Caki2 (cell line): Measurements from ENCODE around the gene SLC9C2. TPM values are rescaled to one million over a fixed set of nuclear protein-coding genes. Genes with fewer than 3 reads are reported as not detected.
"Not testable (repeated sequence)": the region's sequence is repeated elsewhere in the genome, so short reads cannot be mapped to it uniquely, and the experiment has no call there.

ENCODE experiments used
- DNase-seq: peaks from one replicate; pipeline ENCODE4 v3.0.0-alpha.2; 2015; ENCODE audit warnings: low read depth
- in situ Hi-C: cut with HindIII; loops from 2 replicates; pipeline ENCODE4 v1.10.0; 2016; ENCODE audit warnings: low sequenced_read_pairs, low pct_unique_long_range_greater_than_20kb, mixed read lengths
- total RNA-seq: library from RNA; depleted of rRNA; stranded (reverse); fragments of >200 nt; shearing (Covaris generic); gene quantifications from 2 replicates; pipeline ENCODE4 v1.2.3, GENCODE V29; 2014; ENCODE audit warnings: low replicate concordance; rRNA removed

Gene SLC9C2
- total RNA-seq, result not detected in 2 replicates

- DNase-seq, result no peak
- in situ Hi-C loops, result no loop called here
Measured at GRCh38 chr1:173603056-173603591, at the start of gene SLC9C2. Gene SLC9C2, minus strand, starts transcription at chr1:173603072. Its CDS starts 1,296 bp downstream, at chr1:173601776.

- no peak for DNase-seq
- in situ Hi-C loops, result no loop called here
Measured at GRCh38 chr1:173648880-173649605, 46.2 kb upstream of the SLC9C2 start.

DNA sequence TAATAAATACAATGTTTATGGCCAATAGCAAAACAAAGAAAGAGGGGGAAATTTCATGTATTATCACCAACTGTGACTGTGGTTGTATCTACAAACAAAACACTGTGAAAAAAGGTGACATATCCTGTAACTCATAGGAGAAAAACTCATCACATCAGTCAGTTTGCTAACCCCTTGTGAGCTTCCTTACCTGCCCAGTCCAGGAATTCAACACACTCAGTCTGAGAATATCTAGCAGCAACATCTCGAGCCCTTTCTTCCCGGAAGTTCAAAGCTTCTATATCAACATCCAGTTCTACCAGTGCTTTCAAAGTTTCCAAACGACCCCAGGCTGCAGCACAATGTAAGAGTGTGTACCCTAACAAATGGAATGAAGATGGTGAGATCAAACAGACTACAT lies 43.8 kb upstream of the SLC9C2 start:
- DNase-seq, result no peak
- in situ Hi-C loops, result no loop called here

DNA sequence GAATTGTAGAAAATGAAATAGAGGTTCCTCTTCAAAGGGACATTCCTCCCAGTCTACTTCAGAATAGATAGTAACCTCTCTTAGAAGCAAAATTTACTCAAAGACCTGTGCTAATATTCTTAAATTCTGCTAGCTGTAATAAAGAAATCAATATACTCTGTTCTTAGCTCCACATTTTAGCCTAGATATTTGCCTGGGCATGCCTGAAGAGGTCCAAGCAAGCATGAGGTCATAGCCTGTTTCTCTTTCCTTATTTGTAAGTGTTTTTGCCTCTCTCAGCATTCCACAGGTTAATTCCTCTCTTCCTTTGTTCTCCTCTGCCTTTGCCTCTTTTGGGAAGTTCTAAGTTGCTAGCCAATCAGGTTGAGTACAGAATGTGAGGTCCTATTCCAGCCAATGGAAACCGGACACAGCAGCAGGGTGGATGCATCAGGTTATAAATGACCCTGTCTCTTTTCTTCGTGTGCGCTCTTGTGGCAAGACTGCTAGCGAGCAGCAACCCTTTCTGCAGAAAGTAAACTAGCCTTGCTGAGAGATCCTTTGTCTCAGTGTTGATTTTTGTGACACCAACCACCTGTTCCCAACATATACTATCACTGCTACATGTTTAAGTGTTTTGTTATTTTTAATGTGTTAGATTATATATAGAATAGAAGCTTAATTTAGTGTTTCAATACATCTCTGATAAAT lies 39.7 kb upstream of the SLC9C2 start:
- DNase-seq, result peak; percentile 6
- in situ Hi-C loops, result not testable (repeated sequence)

- in situ Hi-C loops, result no loop called here
- no peak for DNase-seq
Measured at GRCh38 chr1:173639102-173639501, 36.2 kb upstream of the SLC9C2 start.

DNA sequence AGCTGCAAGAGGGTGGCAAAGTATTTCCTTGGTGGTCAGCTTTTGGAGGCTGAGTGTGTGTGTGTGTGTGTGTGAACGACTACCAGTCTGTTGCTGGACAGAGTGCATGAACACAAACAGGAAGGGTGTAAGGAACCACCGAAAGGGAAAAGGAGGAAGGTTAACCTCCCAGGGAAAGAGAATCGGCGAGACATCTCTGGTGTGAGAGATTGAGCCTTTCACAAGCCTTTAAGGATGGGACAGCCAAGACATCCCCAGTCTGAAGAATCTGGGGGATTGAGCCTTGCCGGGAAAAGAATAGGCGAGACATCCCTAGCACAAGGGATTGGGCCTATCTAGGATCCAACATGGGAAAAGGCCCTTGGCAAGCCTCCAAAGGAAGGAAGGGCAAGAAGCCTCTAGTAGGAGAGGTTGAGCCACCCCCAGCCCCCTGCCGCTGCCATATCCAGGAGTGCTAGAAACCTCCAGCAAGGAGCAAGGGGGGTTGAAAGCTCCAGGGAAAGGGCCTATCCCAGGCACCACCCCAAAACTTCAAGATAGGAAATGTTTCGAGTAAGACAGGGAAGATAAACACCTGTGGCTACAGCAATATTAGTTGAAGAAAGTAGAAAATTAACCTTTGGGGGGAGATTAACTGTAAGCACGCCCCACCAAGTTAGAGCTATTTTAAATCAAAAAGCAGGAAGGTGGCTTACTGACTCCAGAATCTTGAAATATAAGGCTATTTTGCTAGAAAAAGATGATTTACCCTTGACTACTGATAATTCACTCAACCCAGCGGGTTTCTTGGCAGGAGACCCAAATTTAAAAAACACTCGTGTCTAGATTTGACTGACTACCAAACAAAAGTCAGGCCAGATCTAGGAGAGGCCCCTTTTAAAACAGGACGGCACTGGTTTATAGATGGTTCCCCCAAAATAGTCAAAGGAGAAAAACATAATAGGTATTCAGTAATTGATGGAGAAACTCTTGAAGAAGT lies 35.5 kb upstream of the SLC9C2 start:
- in situ Hi-C loops, result no loop called here

GRCh38 chr1:173637236-173638042 lies 34.6 kb upstream of the SLC9C2 start:
- in situ Hi-C loops, result not testable (repeated sequence)
- DNase-seq, result peak; percentile 16

More for the DNA sequence above, 35.5 kb upstream of the SLC9C2 start:
- no peak for DNase-seq

- no peak for DNase-seq
- in situ Hi-C loops, result no loop called here
Measured at GRCh38 chr1:173635116-173635515, 32.2 kb upstream of the SLC9C2 start, which contains the start of gene TEX50. Gene TEX50, plus strand, starts transcription at chr1:173635338. Its CDS starts 184 bp downstream, at chr1:173635522.

GRCh38 chr1:173628888-173629287 lies 26.0 kb upstream of the SLC9C2 start:
- in situ Hi-C loops, result no loop called here
- DNase-seq, result no peak

- no peak for DNase-seq
- in situ Hi-C loops, result no loop called here
Measured at GRCh38 chr1:173627269-173627668, 24.4 kb upstream of the SLC9C2 start.

DNA sequence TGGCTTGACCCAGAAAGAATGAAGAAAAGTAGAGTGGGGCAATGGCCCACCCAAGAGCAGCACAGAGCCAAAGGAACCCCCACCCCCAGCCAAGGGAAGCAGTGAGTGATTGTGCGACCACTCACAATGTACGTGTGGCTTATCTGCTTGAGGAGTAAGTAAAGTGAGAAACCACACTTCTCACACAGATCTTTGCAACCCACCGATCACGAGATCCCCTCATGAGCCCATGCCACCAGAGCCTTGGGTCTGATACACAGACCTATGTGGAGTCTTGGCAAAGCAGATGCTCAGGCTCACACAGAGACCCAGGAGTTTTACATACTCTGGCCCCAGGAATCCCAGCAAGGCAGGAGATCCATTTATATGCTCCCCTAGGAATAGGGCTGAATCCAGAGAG lies 14.0 kb upstream of the SLC9C2 start:
- in situ Hi-C loops, result no loop called here
- DNase-seq, result no peak

DNA sequence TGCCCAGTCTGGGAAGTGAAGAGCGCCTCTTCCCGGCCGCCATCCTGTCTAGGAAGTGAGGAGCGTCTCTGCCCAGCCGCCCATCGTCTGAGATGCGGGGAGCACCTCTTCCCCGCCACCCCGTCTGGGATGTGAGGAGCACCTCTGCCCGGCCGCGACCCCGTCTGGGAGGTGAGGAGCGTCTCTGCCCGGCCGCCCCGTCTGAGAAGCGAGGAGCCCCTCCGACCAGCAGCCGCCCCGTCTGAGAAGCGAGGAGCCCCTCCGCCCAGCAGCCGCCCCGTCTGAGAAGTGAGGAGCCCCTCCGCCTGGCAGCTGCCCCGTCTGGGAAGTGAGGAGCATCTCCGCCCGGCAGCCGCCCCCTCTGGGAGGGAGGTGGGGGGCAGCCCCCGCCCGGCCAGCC lies 10.2 kb upstream of the SLC9C2 start:
- in situ Hi-C loops, DNase-seq: not testable (repeated sequence)

DNA sequence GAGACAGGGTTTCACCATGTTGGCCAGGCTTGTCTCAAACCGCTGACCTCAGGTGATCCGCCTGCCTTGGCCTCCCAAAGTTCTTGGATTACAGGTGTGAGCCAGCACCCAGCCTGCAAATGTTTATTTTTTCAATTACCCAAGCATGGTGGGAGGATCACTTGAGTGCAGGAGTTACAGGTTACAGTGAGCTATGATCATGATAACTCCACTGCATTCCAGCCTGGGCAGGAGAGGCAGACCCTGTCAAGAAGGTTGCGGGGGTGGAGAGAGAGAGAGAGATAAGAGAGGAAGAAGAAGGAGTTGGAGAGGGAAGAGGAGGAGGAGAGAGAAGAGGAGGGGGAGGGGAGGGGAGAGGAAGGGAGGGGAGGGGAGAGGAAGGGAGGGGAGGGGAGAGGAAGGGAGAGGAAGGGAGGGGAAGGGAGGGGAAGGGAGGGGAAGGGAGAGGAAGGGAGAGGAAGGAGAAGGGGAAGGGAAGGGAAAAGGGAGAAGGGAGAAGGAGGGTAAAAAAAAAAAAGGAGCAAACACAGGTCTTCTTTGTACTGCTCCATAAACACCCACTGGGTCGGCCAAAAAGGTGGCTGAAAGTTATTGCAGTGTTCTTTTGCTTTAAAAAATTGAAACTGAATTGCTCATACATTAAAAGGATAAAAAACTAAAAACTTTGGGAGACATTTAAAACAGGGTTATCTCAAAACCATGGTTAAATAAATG lies 5.8 kb upstream of the SLC9C2 start:
- in situ Hi-C loops, result no loop called here
- no peak for DNase-seq

DNA sequence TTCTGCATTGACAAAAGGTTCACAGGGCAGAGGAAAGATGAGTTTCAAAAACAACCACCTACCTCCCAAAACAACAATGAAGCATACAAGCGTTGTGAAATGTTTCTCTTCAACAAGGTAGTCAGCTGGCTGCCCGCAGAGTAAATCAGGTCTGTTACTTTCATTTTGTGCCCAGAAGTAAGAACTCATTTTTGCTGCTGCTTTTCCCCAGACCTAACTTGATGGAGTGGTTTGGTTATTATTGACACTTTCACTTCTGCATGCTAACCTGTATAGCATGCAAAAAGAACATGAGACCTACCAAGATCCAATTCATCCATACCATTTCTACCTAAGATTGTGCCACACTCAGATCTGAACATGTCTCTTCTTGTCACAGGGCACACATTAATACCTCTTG lies 1.3 kb downstream of the SLC9C2 start:
- DNase-seq, result no peak
- in situ Hi-C loops, result no loop called here

- no peak for DNase-seq
- in situ Hi-C loops, result no loop called here
Measured at GRCh38 chr1:173596097-173596825, 6.6 kb downstream of the SLC9C2 start.

- in situ Hi-C loops, DNase-seq: not testable (repeated sequence)
Measured at GRCh38 chr1:173591138-173591537, 11.7 kb downstream of the SLC9C2 start.
